Adipocyte (in vitro differentiated cells): ENCODE measurements around the gene PPBP.
A peak's percentile ranks its signal among the peaks of the same experiment; 100 is the strongest.
"Not testable (repeated sequence)": the region's sequence is repeated elsewhere in the genome, so short reads cannot be mapped to it uniquely, and the experiment has no call there.

ENCODE experiments used
- DNase-seq: peaks from one replicate; pipeline ENCODE4 v3.0.0-alpha.2; 2015; ENCODE audit warnings: low read depth
- H3K27me3 ChIP-seq: replicated peaks from 2 replicates; pipeline ENCODE4 v1.7.0; 2013; ENCODE audit warnings: mild to moderate bottlenecking, low read length, moderate library complexity; ENCODE audit not compliant: control insufficient read depth, insufficient read depth
- H3K36me3 ChIP-seq: 2 replicates; pipeline ENCODE4 v1.7.0; 2013; ENCODE audit warnings: low read length, mild to moderate bottlenecking, moderate library complexity; ENCODE audit not compliant: control insufficient read depth, insufficient read depth, severe bottlenecking
- H3K4me1 ChIP-seq: 2 replicates; pipeline ENCODE4 v1.7.0; 2013; ENCODE audit warnings: mild to moderate bottlenecking, low read length, moderate library complexity; ENCODE audit not compliant: control insufficient read depth, insufficient read depth
- H3K4me3 ChIP-seq: 2 replicates; pipeline ENCODE4 v1.7.0; 2013; ENCODE audit warnings: mild to moderate bottlenecking, low read length, moderate library complexity
- H3K9ac ChIP-seq: 2 replicates; pipeline ENCODE4 v1.7.0; 2013; ENCODE audit warnings: mild to moderate bottlenecking, low read length, moderate library complexity
- H3K9me3 ChIP-seq: 2 replicates; pipeline ENCODE4 v1.7.0; 2013; ENCODE audit warnings: mild to moderate bottlenecking, low read length, moderate library complexity; ENCODE audit not compliant: control insufficient read depth

The PPBP gene

GRCh38 chr4:73976217-73976616 lies 11.8 kb downstream of the PPBP start:
- DNase-seq, result no peak
- Histone ChIP-seq H3K9me3 (peaks cover 23% of the 10 kb centered on the region), H3K9ac (no peak overlapping the region), H3K36me3 (no peaks in the 10 kb centered on the region), H3K27me3 (no peaks in the 10 kb centered on the region), H3K4me3 (no peak overlapping the region), H3K4me1 (peaks cover 31% of the 10 kb centered on the region)

DNA sequence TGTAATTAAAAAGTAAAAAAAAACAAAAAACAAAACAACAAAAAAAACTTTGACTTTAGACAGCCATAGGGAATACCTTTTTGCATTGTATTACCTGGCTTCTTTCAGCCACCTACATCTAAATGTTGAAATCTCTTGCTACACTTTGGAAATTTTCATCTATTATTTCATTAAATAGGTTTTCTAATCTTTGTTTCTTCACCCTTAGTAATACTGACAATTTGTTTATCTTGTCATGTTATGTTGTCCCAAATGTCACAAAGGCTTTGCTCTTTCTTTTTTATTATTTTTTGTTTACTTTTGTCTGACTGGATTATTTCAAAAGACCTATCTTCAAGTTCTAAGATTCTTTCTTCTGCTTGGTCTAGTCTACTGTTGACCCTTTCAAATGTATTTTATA lies 13.6 kb downstream of the PPBP start:
- DNase-seq, result no peak
- Histone ChIP-seq H3K27me3 (no peaks in the 10 kb centered on the region), H3K9me3 (peaks cover 40% of the 10 kb centered on the region), H3K4me3 (no peak overlapping the region), H3K4me1 (peaks cover 24% of the 10 kb centered on the region), H3K36me3 (no peaks in the 10 kb centered on the region), H3K9ac (no peak overlapping the region)

DNA sequence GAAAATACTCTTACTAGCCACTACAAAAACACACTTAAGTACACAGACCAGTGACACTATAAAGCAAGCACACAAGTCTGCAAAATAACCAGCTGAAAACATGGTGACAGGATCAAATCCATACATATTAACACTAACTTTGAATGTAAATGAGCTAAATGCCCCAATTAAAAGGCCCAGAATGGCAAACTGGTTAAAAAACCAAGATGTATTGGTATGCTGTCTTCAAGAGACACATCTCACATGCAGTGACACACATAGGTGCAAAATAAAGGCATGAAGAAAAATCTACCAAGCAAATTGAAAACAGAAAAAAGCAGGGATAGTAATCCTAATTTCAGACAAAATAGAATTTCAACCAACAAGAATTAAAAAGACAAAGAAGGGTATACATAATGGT lies 17.0 kb downstream of the PPBP start:
- H3K4me3 ChIP-seq, result peak overlapping the region; percentile 36
- no peak for DNase-seq
- H3K9ac ChIP-seq, result no peak overlapping the region
- H3K4me1 ChIP-seq, result no peaks in the 10 kb centered on the region
- H3K9me3 ChIP-seq, result peaks cover 40% of the 10 kb centered on the region
- H3K27me3 ChIP-seq, result no peaks in the 10 kb centered on the region
- no peaks in the 10 kb centered on the region for H3K36me3 ChIP-seq

- Histone ChIP-seq H3K27me3 (peaks cover 2% of the 10 kb centered on the region), H3K36me3 (no peaks in the 10 kb centered on the region), H3K4me3 (no peak overlapping the region), H3K9me3 (peaks cover 40% of the 10 kb centered on the region), H3K4me1 (no peaks in the 10 kb centered on the region), H3K9ac (no peak overlapping the region)
- DNase-seq, result no peak
Observed at GRCh38 chr4:73970011-73970410, 18.0 kb downstream of the PPBP start.

- H3K9me3 ChIP-seq, result peaks cover 38% of the 10 kb centered on the region
- peaks cover 4% of the 10 kb centered on the region for H3K27me3 ChIP-seq
- no peak for DNase-seq
- H3K4me3 ChIP-seq, result no peak overlapping the region
- no peaks in the 10 kb centered on the region for H3K4me1 ChIP-seq
- no peaks in the 10 kb centered on the region for H3K36me3 ChIP-seq
- no peak overlapping the region for H3K9ac ChIP-seq
Observed at GRCh38 chr4:73967866-73968265, 20.1 kb downstream of the PPBP start.

DNA sequence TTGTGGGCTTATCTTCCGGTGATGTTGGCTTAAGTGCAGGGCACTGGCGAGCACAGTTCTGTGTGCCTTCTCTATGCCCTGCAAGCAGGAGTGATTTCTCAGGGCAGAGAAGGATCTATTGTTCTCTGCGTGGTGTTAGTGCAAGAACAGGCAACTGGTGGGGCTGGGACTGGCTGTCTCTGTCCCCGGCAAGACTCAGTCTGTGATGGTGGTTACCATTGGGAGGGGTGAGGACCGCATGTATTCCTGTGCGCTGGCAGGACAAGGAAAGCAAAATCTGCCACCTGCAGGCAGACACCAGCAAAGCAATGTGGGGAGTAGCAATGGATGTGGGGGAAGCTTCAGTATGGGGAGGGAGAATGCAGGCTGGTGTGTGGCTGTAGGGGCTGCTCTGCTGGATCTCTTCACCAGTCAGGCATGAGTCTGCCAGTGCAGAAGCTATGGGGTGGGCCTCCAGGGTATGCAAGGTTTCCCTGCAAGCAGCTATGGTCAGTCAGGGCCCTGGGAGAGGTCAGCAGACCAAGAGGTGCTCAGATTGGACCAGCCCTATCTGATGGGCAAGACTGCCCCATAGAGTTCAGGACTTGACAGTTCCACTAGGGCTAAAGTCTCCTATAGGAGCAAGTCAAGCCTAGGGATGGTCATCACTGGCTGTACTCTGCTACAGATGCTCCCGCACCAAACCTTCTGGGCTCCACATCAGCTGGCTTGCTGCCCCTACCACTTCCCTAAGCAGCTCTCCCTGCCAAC lies 23.0 kb downstream of the PPBP start:
- Histone ChIP-seq H3K9me3 (peaks cover 27% of the 10 kb centered on the region), H3K27me3 (peaks cover 4% of the 10 kb centered on the region), H3K4me3 (no peak overlapping the region), H3K9ac (no peak overlapping the region), H3K4me1 (no peaks in the 10 kb centered on the region), H3K36me3 (no peaks in the 10 kb centered on the region)
- DNase-seq, result no peak

DNA sequence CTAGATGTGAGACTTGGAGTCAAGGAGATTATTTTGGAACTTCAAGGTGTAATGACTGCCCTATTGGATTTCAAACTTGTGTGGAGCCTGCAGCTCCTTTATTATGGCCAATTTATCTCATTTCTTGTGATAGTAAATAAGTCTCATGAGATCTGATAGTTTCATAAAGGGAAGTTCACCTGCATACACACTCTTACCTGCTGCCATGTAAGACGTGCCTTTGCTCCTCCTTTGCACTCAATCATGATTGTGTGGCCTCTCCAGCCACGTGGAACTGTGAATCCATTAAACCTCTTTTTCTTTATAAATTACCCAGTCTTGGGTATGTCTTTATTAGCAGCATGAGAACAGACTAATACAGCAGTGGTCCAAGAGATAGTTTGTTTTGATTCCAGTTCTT lies 25.3 kb downstream of the PPBP start:
- no peak overlapping the region for H3K4me3 ChIP-seq
- peaks cover 4% of the 10 kb centered on the region for H3K27me3 ChIP-seq
- no peaks in the 10 kb centered on the region for H3K36me3 ChIP-seq
- no peak for DNase-seq
- no peaks in the 10 kb centered on the region for H3K4me1 ChIP-seq
- H3K9me3 ChIP-seq, result peaks cover 34% of the 10 kb centered on the region
- H3K9ac ChIP-seq, result no peak overlapping the region

DNA sequence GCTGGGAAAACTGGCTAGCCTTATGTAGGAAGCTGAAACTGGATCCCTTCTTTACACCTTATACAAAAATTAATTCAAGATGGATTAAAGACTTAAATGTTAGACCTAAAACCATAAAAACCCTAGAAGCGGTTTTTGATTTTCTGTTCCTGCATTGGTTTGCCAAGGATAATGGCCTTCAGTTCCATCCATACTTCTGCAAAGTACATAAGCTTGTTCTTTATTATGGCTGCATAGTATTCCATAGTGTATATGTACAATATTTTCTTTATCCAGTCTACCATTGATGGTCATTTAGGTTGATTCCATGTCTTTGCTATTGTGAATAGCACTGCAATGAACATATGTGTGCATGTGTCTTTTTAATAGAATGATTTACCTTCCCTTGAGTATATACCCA lies 28.9 kb downstream of the PPBP start:
- peaks cover 40% of the 10 kb centered on the region for H3K9me3 ChIP-seq
- not testable (repeated sequence) for H3K4me3 ChIP-seq, H3K27me3 ChIP-seq, H3K4me1 ChIP-seq, DNase-seq, H3K36me3 ChIP-seq, H3K9ac ChIP-seq

DNA sequence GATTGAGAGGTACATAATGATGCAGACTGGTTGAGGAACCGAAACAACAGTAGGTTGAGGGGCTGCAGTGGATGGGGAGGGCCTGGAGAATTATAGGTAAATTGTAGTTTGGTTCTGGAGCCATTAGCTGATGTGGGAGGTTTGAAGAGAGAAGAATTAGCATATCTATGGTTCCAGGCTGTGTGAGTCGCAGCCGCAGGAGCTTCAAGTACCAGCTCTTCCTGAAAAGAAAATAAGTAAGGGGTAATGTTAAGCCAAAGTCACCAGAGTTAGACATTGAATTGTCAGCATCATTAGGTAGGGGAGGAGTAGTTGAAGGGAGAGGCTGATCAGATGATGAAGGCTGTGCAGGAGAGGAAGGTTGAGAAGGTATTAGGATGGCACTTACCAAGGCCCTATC lies 35.6 kb downstream of the PPBP start:
- no peak overlapping the region for H3K9ac ChIP-seq
- H3K4me3 ChIP-seq, result no peak overlapping the region
- peaks cover 6% of the 10 kb centered on the region for H3K9me3 ChIP-seq
- no peaks in the 10 kb centered on the region for H3K27me3 ChIP-seq
- peaks cover 5% of the 10 kb centered on the region for H3K4me1 ChIP-seq
- no peaks in the 10 kb centered on the region for H3K36me3 ChIP-seq
- DNase-seq, result no peak

DNA sequence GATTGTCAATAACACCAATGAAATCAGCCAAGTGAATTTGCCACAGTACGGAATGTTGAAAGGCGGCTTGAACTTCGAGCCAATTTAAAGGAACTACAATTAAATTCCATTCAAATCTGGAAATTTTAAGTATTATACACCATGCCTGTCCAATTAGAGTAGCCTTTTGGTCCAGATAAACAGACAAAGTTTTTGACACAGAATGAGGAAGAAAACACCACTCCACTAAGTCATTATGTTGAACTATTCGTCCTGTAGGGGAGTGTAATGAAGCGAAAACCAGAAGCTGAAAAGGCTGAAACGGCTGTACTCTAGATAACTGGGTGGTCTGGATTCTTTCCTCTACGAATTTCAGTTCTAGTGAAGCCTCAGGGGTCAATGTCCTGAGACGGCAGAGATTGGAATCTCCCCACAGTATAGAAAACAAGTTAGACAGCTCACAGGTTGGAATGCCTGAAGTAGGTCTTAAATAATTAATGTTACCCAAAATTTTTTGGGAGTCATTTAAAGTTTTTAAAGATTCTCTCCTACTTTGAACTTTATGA lies 37.5 kb downstream of the PPBP start:
- H3K27me3 ChIP-seq, H3K4me1 ChIP-seq, H3K4me3 ChIP-seq, H3K36me3 ChIP-seq, H3K9ac ChIP-seq, DNase-seq, H3K9me3 ChIP-seq: not testable (repeated sequence)

GRCh38 chr4:73948990-73949706 lies 38.8 kb downstream of the PPBP start:
- Histone ChIP-seq H3K4me3 (no peak overlapping the region), H3K27me3 (peaks cover 11% of the 10 kb centered on the region), H3K9ac (no peak overlapping the region), H3K9me3 (no peaks in the 10 kb centered on the region), H3K36me3 (no peaks in the 10 kb centered on the region), H3K4me1 (peaks cover 5% of the 10 kb centered on the region)
- no peak for DNase-seq
